ENCODE results near the gene RAB20. TPM values are rescaled to one million over a fixed set of nuclear protein-coding genes. Genes with fewer than 3 reads are reported as not detected.

Gene RAB20
- total and polyA plus RNA-seq, 2 of the 8 experiments (the other 6 are each of a cell fraction or from before 2014, with no cell fraction given): 14.8 to 27.9 TPM

DNA sequence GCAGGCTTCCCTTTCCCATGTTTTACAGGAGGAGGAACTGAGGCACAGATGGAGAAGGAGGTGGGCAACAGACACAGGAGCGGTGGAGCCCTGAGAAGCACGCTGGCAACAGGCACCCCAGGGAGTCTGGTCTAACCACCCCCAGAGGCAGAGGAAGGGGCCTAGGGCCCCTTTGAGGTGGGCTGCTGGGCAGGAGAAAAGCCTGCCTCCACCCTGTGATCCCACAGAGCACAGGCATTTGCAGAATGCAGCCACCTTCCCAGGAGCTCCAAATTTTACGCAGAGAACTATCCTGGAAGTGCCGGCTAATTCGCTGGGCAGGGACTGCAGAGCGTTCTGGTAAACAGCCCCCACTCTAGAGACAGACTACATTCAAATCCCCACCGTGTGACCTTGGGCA lies 30.4 kb downstream of the RAB20 start (continued):
- TF ChIP-seq, protein P1, sequence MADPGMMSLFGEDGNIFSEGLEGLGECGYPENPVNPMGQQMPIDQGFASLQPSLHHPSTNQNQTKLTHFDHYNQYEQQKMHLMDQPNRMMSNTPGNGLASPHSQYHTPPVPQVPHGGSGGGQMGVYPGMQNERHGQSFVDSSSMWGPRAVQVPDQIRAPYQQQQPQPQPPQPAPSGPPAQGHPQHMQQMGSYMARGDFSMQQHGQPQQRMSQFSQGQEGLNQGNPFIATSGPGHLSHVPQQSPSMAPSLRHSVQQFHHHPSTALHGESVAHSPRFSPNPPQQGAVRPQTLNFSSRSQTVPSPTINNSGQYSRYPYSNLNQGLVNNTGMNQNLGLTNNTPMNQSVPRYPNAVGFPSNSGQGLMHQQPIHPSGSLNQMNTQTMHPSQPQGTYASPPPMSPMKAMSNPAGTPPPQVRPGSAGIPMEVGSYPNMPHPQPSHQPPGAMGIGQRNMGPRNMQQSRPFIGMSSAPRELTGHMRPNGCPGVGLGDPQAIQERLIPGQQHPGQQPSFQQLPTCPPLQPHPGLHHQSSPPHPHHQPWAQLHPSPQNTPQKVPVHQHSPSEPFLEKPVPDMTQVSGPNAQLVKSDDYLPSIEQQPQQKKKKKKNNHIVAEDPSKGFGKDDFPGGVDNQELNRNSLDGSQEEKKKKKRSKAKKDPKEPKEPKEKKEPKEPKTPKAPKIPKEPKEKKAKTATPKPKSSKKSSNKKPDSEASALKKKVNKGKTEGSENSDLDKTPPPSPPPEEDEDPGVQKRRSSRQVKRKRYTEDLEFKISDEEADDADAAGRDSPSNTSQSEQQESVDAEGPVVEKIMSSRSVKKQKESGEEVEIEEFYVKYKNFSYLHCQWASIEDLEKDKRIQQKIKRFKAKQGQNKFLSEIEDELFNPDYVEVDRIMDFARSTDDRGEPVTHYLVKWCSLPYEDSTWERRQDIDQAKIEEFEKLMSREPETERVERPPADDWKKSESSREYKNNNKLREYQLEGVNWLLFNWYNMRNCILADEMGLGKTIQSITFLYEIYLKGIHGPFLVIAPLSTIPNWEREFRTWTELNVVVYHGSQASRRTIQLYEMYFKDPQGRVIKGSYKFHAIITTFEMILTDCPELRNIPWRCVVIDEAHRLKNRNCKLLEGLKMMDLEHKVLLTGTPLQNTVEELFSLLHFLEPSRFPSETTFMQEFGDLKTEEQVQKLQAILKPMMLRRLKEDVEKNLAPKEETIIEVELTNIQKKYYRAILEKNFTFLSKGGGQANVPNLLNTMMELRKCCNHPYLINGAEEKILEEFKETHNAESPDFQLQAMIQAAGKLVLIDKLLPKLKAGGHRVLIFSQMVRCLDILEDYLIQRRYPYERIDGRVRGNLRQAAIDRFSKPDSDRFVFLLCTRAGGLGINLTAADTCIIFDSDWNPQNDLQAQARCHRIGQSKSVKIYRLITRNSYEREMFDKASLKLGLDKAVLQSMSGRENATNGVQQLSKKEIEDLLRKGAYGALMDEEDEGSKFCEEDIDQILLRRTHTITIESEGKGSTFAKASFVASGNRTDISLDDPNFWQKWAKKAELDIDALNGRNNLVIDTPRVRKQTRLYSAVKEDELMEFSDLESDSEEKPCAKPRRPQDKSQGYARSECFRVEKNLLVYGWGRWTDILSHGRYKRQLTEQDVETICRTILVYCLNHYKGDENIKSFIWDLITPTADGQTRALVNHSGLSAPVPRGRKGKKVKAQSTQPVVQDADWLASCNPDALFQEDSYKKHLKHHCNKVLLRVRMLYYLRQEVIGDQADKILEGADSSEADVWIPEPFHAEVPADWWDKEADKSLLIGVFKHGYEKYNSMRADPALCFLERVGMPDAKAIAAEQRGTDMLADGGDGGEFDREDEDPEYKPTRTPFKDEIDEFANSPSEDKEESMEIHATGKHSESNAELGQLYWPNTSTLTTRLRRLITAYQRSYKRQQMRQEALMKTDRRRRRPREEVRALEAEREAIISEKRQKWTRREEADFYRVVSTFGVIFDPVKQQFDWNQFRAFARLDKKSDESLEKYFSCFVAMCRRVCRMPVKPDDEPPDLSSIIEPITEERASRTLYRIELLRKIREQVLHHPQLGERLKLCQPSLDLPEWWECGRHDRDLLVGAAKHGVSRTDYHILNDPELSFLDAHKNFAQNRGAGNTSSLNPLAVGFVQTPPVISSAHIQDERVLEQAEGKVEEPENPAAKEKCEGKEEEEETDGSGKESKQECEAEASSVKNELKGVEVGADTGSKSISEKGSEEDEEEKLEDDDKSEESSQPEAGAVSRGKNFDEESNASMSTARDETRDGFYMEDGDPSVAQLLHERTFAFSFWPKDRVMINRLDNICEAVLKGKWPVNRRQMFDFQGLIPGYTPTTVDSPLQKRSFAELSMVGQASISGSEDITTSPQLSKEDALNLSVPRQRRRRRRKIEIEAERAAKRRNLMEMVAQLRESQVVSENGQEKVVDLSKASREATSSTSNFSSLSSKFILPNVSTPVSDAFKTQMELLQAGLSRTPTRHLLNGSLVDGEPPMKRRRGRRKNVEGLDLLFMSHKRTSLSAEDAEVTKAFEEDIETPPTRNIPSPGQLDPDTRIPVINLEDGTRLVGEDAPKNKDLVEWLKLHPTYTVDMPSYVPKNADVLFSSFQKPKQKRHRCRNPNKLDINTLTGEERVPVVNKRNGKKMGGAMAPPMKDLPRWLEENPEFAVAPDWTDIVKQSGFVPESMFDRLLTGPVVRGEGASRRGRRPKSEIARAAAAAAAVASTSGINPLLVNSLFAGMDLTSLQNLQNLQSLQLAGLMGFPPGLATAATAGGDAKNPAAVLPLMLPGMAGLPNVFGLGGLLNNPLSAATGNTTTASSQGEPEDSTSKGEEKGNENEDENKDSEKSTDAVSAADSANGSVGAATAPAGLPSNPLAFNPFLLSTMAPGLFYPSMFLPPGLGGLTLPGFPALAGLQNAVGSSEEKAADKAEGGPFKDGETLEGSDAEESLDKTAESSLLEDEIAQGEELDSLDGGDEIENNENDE (IDR thresholded peaks at IDR 0.05; ENCODE audit: insufficient replicate concordance, low read length): no peak
- TF ChIP-seq SRF (IDR thresholded peaks at IDR 0.05; ENCODE audit: low read depth, low read length) (no peak), TAF1 (IDR thresholded peaks at IDR 0.05; ENCODE audit: low read depth, low read length) (no peak), HDAC2 (IDR thresholded peaks at IDR 0.05; ENCODE audit: borderline replicate concordance in 1 of 2, low read depth in 2 of 2, low read length in 2 of 2) (no peak), CREB1 (IDR thresholded peaks at IDR 0.05) (no peak), RFX5 (IDR thresholded peaks at IDR 0.05; ENCODE audit: borderline replicate concordance, low read depth, low read length) (no peak), RXRA (IDR thresholded peaks at IDR 0.05; ENCODE audit: insufficient read depth, low read depth, low read length) (no peak), MAFK (IDR thresholded peaks at IDR 0.05; ENCODE audit: low read depth, low read length) (no peak), CBX5 (IDR thresholded peaks at IDR 0.05; ENCODE audit: low read depth, low read length) (no peak)
- TF ChIP-seq, protein P2, sequence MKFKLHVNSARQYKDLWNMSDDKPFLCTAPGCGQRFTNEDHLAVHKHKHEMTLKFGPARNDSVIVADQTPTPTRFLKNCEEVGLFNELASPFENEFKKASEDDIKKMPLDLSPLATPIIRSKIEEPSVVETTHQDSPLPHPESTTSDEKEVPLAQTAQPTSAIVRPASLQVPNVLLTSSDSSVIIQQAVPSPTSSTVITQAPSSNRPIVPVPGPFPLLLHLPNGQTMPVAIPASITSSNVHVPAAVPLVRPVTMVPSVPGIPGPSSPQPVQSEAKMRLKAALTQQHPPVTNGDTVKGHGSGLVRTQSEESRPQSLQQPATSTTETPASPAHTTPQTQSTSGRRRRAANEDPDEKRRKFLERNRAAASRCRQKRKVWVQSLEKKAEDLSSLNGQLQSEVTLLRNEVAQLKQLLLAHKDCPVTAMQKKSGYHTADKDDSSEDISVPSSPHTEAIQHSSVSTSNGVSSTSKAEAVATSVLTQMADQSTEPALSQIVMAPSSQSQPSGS (IDR thresholded peaks at IDR 0.05; ENCODE audit: low read length): no peak
